KMS-11 (cell line): ENCODE measurements around the gene PEX11A.

Experiments used
- H2AFZ ChIP-seq: fragments of 200-600 bp; sonication (generic); 2 replicates; pipeline ENCODE4 v1.6.1; 2016; ENCODE audit warnings: antibody characterized with exemption, mixed run types, low read depth
- H3K27ac ChIP-seq: fragments of 200-600 bp; sonication (generic); 2 replicates; pipeline ENCODE4 v1.6.1; 2016; ENCODE audit warnings: mild to moderate bottlenecking, mixed run types
- H3K27me3 ChIP-seq: fragments of 200-600 bp; sonication (generic); 2 replicates; pipeline ENCODE4 v1.6.1; 2017; ENCODE audit warnings: mild to moderate bottlenecking, low read depth, mixed run types, moderate library complexity; ENCODE audit not compliant: insufficient read depth
- H3K36me3 ChIP-seq: fragments of 200-600 bp; sonication (generic); 2 replicates; pipeline ENCODE4 v1.6.1; 2017; ENCODE audit warnings: mild to moderate bottlenecking, mixed run types; ENCODE audit not compliant: insufficient read depth
- H3K4me1 ChIP-seq: fragments of 200-600 bp; sonication (generic); 2 replicates; pipeline ENCODE4 v1.6.1; 2016; ENCODE audit warnings: mild to moderate bottlenecking, low read depth, mixed run types; ENCODE audit not compliant: poor library complexity, severe bottlenecking
- H3K4me2 ChIP-seq: fragments of 200-600 bp; sonication (generic); 2 replicates; pipeline ENCODE4 v1.7.0; 2016; ENCODE audit warnings: mild to moderate bottlenecking, mixed run types
- H3K4me3 ChIP-seq: fragments of 200-600 bp; sonication (generic); IDR thresholded peaks from 2 replicates; pipeline ENCODE4 v1.6.1; 2017; ENCODE audit warnings: low read depth, low read length, mixed read lengths; ENCODE audit not compliant: insufficient read depth
- H3K79me2 ChIP-seq: fragments of 200-600 bp; sonication (generic); 2 replicates; pipeline ENCODE4 v1.6.1; 2016; ENCODE audit warnings: low read depth, mixed run types; ENCODE audit not compliant: insufficient read depth
- H3K9ac ChIP-seq: fragments of 200-600 bp; sonication (generic); 2 replicates; pipeline ENCODE4 v1.6.1; 2016; ENCODE audit warnings: mild to moderate bottlenecking, mixed run types
- H4K20me1 ChIP-seq: fragments of 200-600 bp; sonication (generic); 2 replicates; pipeline ENCODE4 v1.6.1; 2016; ENCODE audit warnings: mild to moderate bottlenecking, mixed run types; ENCODE audit not compliant: insufficient read depth
- TF ChIP-seq, protein P1 (sequence below): fragments of 200-600 bp; sonication (generic); conservative IDR thresholded peaks from 2 replicates; pipeline ENCODE4 v1.6.1; 2017; ENCODE audit warnings: low read depth, mild to moderate bottlenecking, antibody characterized with exemption, low read length, moderate library complexity, mixed read lengths

The PEX11A gene

DNA sequence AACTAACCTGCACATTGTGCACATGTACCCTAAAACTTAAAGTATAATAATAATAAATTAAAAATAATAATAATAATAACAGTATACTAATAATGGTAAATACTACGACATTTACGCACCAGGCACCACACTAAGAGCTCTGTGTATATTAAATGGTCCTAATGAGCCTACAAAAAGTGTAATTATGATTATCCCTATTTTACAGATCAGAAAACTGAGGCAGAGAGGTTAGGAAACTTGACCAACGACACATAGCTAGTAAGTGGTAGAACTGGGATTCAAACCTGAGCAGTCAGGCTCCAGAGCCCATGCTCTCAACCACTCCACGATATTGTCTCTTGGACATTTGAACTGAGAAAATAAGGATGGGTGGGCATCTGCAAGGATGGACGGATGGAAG lies 50.3 kb downstream of the PEX11A start:
- Histone ChIP-seq H3K27me3 (no peaks in the 10 kb centered on the region), H3K27ac (no peak overlapping the region), H3K4me1 (no peaks in the 10 kb centered on the region), H3K4me2 (no peak overlapping the region), H3K79me2 (no peaks in the 10 kb centered on the region), H3K36me3 (no peaks in the 10 kb centered on the region), H2AFZ (no peak overlapping the region), H3K4me3 (no peak overlapping the region), H3K9ac (no peak overlapping the region), H4K20me1 (no peaks in the 10 kb centered on the region)
- TF ChIP-seq, protein P1, sequence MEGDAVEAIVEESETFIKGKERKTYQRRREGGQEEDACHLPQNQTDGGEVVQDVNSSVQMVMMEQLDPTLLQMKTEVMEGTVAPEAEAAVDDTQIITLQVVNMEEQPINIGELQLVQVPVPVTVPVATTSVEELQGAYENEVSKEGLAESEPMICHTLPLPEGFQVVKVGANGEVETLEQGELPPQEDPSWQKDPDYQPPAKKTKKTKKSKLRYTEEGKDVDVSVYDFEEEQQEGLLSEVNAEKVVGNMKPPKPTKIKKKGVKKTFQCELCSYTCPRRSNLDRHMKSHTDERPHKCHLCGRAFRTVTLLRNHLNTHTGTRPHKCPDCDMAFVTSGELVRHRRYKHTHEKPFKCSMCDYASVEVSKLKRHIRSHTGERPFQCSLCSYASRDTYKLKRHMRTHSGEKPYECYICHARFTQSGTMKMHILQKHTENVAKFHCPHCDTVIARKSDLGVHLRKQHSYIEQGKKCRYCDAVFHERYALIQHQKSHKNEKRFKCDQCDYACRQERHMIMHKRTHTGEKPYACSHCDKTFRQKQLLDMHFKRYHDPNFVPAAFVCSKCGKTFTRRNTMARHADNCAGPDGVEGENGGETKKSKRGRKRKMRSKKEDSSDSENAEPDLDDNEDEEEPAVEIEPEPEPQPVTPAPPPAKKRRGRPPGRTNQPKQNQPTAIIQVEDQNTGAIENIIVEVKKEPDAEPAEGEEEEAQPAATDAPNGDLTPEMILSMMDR: no peak

DNA sequence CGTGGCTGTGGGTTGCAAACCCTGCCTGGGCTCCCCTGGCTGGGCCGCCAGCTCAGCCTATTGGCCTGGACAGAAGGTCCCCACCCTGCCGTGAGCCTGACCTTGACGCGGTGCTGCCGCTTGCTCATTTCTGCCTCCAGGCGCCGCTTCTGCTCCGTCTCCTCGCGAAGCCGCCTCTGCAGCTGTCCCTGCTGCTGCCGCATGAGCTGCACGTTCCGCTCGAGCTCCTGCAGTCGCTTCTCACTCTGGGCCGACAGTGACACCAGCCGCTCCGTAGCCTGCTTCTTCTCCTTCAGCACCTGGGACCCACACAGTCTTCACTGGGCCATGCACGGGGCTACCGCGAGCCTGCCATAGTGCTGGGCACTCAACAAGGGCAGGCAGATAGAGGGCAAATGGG lies 57.0 kb downstream of the PEX11A start:
- Histone ChIP-seq H3K4me1 (no peaks in the 10 kb centered on the region), H3K4me3 (no peak overlapping the region), H3K27me3 (no peaks in the 10 kb centered on the region), H4K20me1 (no peaks in the 10 kb centered on the region), H2AFZ (no peak overlapping the region), H3K27ac (no peak overlapping the region), H3K79me2 (no peaks in the 10 kb centered on the region), H3K36me3 (no peaks in the 10 kb centered on the region), H3K9ac (no peak overlapping the region), H3K4me2 (no peak overlapping the region)
- TF ChIP-seq, protein P1: no peak

DNA sequence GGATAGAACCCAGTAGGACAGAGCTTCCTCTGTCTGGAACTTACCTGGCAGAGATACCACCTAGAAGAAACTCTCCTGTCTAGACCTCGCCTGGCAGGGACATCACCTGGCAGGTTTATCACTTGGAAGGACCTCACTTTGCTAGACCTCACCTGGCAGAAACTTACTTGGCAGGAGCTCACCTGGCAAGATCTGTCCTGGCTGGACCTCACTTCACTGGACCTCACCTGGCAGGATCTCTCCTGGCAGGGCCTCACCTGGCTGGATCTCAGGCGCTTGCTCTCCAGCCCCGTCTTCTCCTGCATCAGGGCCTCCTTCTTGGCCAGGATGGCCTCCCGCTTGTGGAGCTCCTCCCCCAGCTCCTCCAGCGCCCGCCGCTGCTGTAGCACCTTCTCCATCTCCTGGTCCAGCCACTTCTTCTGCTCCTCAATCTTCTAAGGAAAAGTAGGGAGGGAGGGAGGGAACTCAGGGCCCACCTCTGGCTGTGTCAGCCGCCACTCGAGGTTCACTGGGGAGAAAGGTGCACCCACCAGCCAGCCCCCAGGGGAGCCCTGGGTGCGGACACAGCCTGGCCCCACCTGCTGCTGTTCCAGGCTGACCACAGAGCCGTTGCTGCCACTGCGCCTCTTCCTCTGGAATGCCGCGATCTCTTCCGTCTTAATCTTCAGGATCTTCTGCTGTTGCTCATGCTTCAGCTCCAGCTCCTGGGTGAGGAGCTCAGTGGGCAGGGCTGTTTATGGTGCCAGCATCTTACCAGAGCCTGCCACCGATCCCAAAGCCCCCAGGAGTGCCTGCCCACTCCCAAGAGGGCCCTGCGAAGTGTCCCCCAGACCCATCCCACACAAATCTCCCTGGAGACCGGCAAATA lies 57.8 kb downstream of the PEX11A start:
- Histone ChIP-seq H3K4me3 (no peak overlapping the region), H3K4me2 (no peak overlapping the region), H3K4me1 (no peaks in the 10 kb centered on the region), H2AFZ (no peak overlapping the region), H3K27me3 (no peaks in the 10 kb centered on the region), H3K36me3 (peaks cover 3% of the 10 kb centered on the region), H3K27ac (no peak overlapping the region), H3K9ac (no peak overlapping the region), H4K20me1 (no peaks in the 10 kb centered on the region), H3K79me2 (no peaks in the 10 kb centered on the region)
- TF ChIP-seq, protein P1: no peak

DNA sequence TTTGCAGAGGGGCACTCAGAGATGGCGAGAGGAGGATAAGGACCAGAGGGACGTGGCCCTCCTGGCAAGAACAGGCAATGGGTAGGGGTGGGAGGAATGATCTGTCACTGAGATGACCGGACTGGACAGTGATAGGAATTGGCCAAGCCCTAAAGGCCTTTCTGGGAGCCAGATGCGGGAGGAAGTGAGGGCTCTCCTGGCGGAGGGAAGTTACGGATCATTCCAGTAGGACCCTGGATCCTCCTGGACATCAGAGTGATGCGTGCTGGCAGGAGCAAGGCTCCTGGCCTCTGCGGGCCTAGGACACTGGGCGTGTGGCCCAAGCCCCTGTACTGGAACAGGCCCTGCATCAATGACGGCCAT lies 58.7 kb downstream of the PEX11A start:
- H3K27me3 ChIP-seq: no peaks in the 10 kb centered on the region
- TF ChIP-seq, protein P1: no peak
- no peak overlapping the region for H3K27ac ChIP-seq
- no peaks in the 10 kb centered on the region for H4K20me1 ChIP-seq
- no peak overlapping the region for H3K4me2 ChIP-seq
- H3K4me3 ChIP-seq: no peak overlapping the region
- no peak overlapping the region for H3K9ac ChIP-seq
- no peaks in the 10 kb centered on the region for H3K4me1 ChIP-seq
- H3K79me2 ChIP-seq: no peaks in the 10 kb centered on the region
- H2AFZ ChIP-seq: no peak overlapping the region
- peaks cover 7% of the 10 kb centered on the region for H3K36me3 ChIP-seq
